H4 (cell line): ENCODE results near the gene SHC1. TPM values are rescaled to one million over a fixed set of nuclear protein-coding genes. Genes with fewer than 3 reads are reported as not detected.

Experiments used
- DNase-seq: peaks from one replicate; pipeline ENCODE4 v3.0.0-alpha.2; 2015; ENCODE audit warnings: low spot score
- total RNA-seq: library from RNA; depleted of rRNA; stranded (reverse); fragments of >200 nt; shearing (Covaris generic); gene quantifications from 2 replicates; pipeline ENCODE4 v1.2.3, GENCODE V29; 2014

Gene SHC1
- total RNA-seq, 1 experiment from 2014 or later = 163 TPM

DNA sequence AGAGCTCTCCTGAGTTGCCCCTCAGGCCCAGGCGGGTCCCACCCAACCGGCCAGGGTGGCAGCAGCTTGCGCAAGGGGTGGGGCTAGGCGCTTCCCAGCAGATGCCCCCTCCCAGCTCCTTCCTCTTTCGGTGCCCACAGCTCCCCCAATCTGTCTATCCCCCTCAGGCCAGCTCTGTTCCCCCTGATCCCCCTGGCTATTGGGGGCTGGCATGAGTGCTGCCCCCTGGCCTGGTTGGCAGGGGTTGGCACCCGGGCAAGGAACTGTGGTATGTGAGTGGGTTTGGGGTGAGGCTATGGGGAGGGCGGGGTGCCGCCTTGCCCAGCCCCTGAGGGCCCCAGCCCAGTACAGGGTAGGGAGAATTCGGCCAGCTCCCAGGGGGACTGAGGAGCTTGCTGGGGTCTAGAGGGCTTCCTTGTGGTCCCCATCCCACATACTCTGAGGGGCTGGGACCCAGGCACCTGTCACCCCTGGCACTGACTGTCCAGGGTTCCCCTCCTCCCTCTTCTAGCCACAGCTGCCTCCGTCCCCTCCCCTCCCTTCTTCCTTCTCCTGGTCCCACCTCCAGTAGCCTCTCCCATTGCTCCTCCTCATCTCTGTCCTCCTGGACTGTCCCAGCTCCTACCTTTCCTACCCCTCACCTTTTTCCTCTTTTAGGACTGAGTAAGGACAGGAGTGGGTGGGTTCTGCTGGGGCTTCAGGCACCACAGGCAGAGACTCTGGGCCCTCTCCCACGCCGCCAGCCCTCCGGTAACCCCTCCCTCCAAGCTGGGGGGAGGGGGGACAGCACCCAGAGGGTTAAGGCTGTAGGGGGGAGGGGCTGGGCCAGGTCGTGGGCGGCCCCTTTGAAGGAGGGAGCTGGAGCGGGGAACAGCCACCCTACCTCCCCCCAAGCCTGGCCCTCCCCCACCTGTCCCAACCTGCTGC, 37.7 kb upstream of the SHC1 start:
- DNase-seq = no peak

DNA sequence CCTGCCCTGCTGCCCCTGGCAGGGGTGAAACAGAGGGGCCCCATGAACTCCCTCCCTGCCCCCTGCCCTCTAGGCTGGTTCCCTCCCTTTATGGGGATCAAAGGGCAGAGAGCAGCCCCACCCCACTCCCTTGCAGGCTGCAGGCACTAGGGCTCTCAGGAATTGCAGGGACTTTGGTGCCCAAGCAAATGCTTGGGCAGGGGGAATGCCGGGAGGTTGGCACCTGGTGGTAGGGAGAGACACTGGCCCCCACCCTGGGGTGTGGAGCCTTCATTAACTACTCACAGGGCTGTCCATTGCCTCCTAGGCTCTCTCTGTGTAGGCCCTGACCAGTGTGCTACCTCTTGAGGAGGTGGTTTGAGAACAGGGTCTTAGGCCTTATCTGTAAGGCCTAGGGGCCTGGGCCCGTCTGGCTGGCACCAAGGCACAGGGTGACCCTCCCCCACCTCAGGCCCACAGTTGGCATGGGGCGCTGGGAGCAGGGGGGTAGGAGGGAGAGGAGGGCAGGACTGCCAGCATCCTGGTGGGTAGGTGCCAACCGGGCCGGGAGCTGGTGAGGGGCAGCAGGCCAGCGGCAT, 36.8 kb upstream of the SHC1 start:
- no peak for DNase-seq

DNA sequence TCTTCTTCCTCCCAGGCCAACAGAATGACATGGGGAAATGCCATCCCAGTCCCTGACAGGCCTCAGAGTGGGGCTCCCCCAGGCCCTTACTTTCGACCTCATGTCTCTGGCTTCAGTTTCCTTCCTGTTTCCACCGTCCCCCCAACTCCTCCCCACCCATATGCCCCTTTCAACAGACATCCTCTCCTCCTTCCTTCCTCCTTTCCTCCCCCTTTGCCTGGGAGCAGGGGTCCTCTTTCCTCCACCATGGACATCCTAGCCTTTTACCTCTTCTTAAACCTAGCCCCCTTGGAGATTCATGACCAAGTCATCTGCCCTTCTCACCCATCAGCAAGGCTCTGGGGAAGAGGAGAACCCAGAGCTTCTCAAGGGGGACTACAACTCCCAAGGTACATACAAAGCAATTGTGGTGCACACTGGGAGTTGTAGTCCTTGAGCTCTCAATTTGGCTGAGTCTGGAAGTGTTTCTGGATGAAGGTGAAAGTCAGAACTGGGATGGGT, 36.1 kb upstream of the SHC1 start:
- DNase-seq = no peak

DNA sequence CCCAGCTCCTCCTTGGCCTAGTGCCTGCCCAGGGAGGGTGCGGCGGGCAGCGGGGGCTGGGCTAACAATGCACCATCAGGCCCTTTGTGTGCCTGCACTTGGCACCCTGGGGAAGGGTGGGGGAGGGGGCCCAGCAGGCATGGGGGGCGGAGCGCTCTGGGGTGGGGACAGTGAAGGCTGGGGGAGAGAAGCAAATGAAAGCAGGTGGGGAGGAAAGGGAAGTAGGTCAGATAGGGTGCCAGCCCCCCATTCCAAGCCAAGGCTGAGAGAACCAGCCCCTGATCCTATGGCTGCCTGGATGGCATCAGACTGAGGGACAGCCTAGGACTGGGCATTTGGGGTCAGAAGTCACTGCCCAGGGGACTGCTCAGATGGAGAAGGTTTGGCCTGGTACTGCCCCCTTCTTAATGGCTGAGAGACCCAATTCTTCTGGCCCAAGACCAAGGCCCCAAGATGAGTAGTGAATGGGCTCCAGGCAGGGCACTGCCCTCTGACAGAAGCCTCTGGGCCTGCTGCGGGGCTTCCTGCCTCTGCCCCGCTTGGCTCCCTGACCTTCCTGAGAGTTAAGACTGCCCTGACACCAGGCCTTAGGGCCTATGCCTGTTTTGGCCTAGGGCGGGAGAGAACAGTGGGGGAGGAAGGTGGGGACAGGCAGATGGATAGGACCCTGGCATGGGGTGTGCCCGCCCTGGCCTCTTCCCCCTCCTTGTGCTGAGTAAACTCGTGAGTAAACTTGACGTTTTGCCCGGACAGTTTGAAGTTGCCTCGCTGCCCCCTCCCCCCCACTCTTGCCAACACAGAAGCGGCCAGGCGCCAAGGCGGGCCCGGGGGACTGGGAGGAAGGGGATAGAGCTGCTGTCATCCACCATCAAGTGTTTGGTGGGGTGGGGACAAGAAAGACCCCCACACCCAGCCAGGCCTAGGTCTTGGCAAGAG, 34.8 kb upstream of the SHC1 start:
- peak; percentile 49 for DNase-seq

DNA sequence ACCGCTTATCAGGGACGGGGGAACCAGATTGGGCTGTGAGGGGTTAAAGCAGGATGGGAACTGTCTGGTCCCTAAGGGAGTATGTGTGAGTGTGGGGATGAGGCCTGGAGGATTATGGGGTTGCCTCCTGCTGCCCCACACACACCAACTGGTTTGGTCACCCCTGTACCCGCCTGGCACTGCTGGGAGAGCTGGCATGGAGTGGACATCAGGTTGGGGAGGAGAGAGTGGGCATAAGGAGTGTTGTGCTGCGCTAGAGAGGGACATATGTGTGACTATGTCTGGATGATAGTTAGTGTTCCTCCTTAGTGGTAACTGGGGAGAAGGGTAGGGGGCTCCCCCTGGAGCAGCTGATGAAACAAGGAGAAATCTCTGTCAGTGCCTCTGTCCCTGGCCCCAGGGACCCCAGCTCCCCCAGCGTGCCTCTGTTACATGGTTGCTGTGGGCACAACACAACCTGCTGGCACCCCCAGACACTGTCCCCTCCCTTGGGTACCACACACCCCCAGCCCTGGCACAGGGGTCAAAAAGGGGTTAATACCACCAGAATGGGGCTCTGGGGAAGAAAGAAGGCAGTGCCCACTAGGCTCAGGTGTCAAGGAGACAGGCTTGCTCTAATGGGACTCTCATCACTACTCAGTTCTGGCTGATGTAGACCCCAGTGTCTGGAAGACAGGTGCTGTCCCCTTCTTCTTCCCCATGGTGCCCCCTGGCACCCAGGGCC, 34.0 kb upstream of the SHC1 start:
- no peak for DNase-seq

DNA sequence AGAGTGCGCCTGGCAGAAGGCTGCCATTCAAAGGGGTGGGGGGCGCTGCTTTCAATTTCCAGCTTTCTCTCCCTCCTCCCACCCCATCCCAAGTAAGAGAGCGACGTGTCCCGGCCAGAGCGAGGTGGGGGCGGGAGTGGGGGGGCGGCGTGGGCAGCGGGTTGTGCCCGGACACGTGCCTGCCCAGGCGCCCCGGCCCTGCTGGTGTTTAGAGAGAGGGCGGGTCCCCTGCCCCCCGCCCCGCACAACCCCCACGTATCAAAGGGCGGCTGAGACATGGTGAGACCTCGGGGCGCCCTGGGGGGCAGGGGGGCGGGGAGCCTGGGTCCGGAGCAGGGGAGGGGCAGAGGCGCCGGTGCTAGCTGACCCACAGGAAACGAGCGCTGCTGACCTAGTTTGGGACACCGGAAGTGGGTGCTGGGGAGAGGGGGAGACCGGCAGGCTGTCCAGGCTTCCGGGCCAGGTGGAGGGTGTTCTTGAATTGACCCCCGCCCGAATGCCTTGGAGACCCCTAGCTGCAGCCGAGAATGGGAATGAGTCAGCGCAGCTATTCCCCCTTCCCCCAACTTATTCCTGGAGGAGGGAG, 33.3 kb upstream of the SHC1 start:
- DNase-seq = peak; percentile 64

DNA sequence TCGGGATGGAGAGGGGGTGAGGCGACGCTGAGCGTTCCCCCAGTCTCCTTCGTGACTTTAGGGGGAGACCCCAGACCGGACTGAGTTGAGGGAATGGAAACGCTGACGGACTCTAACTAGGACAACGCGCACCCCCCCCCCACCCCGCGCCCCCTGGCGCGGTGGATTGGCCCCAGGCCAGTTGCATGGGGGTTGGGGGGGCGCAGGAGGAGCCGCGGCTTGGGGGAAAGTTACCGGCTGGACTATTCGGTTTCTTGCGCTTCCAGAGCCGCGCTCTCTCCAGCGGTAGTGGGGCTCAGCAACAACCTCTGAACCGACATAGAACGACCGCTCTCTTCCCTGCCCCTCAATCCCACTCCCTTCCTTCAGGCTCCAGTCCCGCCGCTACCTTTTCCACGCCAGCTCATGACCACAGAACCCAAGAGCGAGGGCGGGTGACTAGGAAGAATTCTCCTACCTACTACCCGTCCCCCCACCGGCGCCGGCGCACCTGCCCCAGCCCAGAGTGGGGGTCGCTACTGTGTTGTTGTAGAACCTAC, 32.7 kb upstream of the SHC1 start:
- no peak for DNase-seq

DNA sequence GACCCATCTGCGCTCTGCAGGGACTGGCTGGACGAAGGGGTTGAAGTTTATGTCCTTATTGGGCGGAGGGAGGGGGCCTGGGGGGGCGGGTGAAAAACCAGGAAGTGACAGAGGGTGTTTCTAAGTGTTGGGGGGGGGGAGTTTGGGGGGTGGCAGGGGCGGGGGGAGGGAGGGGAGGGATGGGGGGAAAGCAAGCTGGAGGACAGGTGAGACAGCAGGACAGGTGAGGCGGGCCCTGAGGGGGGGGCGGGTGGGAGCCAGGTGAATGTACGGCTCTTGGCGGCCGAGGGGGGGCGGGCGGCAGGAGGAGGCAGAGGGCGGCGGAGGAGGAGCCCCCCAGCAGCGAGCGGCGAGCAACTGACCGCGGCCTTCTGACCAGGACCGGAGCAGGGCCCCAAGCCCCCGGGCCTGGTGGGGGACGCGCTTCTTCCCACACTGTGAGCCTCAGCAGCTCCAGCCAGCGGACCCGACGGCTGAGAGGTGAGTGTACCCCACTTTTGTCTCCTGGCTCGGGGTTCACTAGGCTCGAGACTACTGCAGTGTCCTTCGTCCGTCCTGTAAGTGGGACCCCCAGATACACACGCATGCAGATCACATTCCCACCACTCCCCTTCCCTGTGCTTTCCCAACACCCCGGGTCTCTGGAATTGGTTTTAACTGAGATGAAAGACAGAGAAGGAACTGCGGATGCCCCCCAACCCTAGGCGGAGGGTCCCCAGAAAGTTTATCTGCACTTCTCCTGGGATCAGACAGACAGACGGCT, 32.1 kb upstream of the SHC1 start, which contains the start of gene ZBTB7B:
ZBTB7B (plus strand) TSS at position 339 of the 763 bp plus-strand sequence. CDS start 11,859 bp downstream, outside the sequence.
- no peak for DNase-seq

DNA sequence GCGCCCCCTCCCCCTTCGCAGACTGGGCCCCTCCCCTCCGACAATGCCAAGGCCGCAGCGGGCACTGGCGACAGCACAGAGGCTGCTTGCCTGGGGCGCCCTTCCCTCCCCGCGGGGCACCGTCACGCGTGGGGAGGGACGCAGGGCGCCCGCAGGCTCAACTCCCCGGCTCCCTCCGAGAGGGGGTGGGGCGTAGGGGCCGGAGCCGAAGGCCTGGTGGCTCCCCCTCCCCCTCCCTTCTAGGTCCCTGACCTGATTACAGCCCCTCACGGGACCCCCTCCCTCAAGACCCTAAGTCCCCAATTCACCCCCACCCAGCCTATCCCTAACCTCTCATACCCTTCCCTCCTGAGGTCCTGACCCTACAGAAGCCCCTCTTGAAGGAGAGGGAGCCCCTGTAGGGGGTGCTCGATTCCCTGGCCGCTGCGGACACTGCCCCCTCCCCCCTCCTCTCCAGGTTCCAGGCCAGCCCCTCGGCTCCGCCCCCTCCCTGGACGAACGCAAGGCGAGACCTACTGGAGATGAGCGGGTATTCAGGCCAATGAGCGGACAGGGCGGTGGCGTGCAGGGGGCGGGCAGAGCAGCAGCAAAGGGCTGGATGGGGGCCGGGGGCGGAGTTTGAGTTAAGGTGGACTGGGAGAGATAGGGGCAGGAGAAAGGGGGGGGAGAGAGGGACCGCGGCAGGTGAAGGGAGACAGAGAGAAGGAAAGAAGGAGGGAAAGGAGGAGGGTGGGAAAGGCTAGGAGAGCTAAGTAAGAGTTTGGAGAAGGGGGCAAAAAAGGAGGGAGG, 31.3 kb upstream of the SHC1 start:
- peak; percentile 99 for DNase-seq

DNA sequence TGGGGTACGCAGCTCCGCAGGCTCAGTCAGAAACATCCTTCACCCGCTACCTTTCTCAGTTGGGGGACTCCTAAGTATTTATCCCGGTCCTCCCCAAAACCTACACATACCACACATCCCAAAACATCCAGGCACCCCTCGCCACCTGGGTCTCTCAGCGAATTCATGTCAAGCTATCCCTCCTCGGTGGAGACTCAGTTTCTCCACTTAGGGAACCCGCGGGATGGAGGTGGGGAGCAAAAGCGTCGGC, 30.8 kb upstream of the SHC1 start:
- no peak for DNase-seq

DNA sequence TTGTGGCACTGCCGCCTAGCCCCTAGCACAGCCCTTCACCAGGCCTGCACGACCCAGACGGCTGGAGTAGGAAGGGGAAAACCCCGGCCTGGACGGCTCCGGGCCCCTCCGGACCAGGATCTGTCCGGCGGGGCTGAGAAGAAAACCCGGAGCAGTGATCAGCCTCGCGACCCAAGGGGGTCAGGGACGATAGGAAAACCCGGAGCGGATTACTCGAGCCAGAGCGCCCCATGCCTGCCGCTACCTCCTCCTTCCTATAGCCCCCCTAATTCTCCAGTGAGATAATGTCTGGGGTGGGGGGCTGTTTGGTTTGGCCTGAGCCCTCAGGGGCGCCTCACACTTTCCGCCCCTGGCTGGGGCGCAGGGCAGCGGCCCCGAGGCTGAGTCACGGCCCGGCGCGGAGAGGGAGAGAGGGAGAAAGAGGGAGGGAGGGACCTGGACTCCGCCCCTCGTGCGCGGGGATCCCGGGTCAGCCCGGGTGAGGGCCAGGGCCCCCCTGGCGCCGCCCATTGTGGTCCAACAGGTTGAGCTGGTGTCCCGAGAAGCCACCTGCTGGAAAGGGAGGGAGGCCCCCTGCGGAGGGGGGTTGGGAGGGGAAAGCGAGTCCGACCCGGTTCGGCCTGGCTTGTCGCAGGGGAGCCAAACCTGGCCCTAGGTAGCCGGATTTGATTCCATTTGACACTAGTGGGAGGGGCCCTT, 30.3 kb upstream of the SHC1 start:
- peak; percentile 79 for DNase-seq

DNA sequence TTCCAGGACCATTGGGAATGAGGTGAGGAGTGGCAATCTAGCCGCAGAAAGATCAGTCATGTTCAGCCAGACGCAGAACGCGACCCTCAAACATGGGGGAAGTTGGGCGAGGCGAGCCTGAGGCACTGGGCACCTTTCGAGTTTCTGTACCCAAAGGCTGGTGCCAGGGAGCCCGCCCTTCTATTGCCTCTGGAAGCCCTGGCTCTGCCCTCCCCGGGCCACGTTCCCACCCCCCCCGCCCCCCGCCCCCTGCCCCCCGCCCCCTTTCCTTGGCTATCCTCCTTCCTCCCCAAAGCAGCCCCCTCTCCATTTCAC, 29.8 kb upstream of the SHC1 start:
- no peak for DNase-seq

DNA sequence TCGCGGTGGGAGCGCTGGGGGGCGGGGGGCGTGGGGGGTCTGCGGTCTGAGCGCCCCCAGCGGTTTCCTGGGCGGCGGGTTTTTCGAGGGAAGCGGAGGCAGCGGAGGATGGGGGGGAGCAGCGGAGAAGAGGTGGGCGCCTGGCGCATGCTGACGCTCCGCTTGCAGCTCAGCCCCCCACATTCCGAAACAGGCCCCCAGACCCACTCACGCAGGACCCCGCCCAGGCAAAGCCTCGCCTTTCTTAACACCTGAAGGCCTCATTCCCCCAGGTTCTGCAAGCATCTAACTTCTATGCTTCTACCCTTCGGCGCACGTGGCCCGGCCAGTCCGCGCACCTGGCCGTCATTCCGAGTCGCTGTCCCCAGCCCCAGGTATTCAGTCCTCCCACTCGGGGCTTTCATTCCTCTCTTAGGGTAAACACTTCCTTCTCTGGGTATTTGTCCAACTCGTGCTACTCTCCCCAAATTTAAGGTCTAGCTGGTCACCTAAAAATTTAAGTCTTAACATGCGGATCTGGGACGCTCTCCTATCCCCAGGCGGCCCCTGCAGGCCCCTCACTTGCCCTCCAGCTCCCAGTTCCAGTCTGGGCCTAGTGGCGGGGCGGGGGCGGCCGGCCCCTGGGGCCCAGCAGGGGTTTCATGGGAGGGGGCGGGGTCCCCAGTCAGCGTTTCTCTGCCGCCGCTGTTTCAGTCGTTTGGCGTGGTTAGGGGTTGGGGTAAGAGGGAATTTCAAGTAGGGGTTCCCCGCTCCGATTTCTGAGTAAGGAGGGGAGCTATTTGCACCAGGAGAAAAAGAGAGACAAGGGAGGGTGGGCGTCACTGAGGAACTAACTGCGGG, 29.2 kb upstream of the SHC1 start:
- no peak for DNase-seq

DNA sequence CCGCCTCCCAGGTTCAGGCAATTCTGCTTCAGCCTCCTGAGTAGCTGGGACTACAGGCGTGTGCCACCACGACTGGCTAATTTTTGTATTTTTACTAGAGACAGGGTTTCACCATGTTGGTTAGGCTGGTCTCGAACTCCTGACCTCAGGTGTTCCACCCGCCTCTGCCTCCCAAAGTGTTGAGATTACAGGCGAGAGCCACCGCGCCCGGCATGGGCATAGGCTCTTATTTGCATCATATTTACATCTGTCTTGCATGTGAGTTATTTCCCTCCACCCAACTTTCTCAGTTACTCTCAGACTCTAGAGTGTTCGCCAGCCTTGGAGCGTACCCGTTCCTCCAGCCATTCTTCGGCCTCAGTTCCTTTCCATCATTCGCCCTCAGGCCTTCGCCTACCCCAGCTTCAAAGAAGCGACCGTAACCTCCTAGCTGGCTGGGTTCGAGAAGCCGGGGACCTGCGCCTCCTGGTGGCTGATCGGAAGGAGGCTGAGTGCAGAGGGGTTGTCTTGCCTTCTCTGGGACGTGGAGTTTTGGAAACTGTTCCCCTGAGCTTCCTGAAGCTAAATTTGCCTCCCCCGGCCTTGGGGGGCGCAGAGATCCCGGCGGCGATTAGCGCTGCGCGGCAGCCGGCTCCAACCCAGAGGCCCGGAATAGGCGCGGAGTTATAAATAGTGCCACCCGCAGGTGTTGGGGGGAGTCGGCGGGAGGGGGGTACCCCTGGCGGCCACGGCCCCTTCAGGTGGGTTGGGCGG, 28.4 kb upstream of the SHC1 start:
- no peak for DNase-seq

DNA sequence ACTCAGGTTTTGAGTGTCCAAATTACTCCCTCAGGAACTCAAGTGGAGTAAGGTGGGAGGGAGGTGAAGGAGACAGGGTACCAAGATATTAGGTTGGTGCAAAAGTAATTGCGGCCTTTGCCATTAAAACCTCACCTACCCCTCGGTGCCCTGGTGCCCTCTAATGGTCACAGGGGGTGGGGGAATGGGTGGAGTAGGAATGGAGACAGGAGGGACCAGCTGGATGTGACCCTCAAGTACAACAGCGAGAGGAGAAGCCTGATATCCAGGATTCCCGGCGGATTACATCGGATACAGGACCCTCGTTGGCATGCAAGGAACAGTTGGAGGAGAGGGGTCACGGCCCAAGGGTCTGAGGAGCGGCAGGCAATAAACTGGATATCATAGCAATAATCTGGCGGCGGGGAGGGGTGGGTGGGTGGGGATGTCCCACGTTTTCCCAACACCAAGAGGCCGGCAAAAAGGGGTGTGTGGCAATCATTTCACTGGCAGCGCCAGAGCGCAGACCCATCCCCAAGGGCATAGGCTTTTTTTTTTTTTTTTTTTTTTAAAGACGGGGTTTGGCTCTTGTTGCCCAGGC, 27.7 kb upstream of the SHC1 start:
- no peak for DNase-seq

DNA sequence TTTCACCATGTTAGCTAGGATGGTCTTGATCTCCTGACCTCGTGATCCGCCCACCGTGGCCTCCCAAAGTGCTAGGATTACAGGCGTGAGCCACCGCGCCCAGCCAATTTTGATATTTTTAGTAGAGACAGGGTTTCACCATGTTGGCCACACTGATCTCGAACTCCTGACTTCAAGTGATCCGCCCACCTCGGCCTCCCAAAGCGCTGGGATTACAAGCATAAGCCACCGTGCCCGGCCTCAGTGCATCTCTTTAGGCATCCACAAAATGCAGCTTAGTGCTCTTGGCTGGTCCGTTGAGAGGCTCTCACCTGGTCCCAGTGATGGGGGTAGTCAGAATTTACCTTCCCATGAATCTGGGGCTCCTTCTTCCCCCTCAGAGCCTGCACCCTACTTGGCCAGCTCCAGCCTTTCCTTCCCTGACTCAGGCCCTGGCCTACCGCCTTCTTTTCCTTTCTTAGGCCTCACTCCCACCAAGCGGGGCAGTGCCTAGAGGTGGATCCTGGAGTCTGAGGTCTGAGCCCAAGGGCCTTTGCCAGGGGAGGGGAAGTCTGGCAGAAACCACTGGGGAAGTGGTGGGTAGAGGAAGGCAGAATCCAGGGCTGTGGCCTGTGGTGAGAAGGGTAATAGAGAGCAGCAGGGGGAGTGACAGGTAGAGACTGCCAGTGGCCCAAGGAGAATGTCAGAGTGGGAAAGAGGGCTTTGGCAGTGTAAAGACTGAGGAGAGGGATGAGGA, 26.6 kb upstream of the SHC1 start:
- DNase-seq = no peak
